ENCODE data around the gene FBRS.
"Not testable (repeated sequence)": the region's sequence is repeated elsewhere in the genome, so short reads cannot be mapped to it uniquely, and the experiment has no call there.

The FBRS gene

DNA sequence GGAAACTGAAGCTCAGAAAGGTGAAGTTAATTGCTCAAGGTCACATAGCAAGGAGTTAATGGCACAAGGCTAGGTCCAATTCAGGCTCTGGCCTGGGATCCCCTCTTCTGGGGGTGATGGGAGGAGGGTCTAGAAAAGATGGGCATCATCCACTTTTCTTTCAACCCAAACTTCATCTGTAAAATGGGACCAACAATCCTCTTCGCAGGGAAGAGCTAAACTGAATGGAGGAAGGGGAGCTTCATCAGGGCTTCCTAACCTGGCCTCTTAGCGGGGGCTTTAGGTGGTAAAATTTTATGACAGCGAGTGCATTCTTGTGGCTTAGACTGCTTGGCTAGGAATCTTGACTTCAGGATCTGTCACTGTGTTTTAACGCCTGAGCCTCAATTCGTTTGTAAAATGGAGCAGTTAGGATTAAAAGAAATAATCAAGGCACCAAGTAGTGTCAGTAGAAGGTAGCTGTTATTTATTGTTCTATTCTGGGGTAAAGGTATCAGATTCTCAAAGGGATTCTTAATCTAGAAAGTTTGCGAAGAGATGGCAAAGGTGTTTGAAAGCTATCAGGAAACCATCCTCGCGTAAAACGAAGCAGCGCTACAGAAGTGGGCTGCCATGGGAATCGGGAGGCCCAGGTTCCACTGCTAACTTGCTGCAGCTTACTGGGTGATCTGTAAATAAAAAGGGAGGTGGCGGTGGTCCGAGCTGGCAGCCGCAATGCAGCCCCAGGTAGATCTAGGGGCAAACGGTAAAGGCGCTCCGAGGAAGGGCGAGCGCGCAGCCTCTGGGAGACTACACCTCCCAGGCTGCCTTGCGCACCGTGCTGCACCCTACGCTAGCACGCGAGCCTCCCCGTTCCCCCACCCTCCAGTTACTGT lies 39.3 kb downstream of the FBRS start:
- peak; percentile 92 for FAIRE-seq
- peak; percentile 97 for DNase-seq (ENCODE audit: insufficient read length, low spot score)

DNA sequence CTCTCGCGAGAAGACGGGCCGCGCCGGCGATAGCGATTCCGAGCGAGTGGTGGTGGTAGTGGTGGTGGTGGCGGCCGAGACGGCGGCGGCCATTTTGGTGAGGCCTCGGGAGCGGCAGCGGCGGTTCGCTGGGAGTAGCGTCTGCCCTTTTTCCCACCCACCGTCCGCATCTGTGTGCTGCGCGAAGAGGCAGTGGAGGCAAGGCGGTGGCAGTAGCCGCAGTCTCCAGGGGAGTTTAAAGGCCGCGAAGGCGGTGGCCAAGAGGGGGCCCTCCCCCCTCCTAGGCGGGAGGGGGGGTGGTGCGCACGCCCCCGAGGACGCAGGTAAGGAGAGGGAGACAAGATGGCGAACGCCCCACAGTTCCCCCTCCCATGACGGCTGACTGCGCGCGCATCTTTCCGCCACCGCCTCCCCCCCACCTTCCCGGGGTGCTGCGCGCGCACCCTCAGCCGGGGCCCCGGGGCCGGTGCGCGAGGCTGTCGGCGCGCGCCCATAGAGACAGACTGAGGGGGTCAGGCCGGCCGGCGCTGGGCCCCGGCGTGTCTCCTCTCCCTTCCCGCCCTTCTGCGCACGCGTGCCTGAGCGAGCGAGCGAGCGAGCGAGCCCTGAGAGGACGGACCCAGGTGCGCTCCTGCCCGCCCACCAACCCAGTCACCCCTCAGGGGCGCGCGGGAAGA lies 40.0 kb downstream of the FBRS start:
- DNase-seq (ENCODE audit: insufficient read length, low spot score) (peak; percentile 96), FAIRE-seq (peak; percentile 58)

DNA sequence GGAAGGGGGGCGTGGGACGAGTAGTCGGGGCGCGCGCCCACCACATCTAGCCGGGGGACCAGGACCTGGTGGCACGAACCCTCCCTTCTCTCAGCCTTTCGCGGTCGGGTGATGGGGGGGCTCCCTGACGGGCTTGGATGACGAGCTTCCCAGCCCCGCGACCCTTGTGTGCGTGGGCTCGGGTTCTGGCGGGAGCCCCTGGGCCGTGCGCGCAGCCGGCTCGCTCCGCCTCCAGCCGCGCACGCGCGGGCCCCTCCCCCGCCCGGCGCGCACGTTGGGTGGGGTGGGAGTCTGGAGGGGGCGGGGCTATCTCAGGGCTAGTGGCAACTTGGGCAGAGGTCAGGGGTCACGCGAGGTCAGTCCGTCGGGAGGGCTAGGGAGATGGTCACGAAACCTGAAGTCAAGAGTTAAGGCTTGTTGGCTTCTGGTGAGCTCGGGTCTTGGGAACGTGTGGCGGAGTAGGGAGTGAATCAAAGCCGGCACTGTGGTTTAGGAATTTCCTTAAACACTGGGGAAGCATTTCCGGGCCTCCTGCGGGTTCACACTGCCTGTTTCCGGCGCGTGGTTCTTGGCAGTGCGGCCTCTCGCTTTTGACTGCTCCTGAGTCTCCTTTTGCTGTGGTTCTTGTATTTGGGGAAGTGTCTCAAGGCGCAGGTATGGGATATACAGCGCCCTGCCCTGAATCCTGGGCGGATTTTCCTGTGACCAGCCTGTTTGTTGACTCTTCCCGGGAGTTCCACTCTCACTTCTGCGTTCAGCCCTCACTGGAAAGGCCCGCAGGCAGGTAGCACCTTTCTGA lies 40.8 kb downstream of the FBRS start, which contains the start of gene SRCAP:
SRCAP (plus strand) TSS at position 356 of the 799 bp plus-strand sequence. CDS start 1,654 bp downstream, outside the sequence.
- FAIRE-seq, result peak; percentile 26
- DNase-seq (ENCODE audit: insufficient read length, low spot score), result peak; percentile 84

DNA sequence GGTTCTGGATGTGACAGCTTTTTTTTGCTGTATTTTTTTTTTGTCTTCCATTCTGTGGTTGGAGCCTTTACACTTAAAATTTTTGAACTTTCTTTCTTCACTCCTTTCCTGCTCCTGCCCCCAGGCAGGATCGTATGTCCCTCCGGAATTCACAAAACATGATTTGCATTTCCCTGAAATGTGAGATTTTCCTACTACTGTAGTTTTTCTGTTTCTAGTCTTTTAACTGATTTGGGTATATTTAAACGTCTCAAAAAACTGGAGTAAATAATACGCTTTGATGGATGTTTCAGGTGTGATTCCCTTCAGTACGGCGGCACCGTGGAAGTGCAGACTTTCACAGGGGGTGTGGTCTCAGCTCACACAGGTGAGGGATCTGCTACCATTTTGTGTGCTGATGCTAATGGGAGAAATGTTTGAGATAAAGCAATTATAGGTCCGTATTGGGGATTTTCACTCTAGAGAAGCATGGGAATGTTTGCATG lies 41.4 kb downstream of the FBRS start:
- FAIRE-seq (no peak), DNase-seq (ENCODE audit: insufficient read length, low spot score) (no peak)

DNA sequence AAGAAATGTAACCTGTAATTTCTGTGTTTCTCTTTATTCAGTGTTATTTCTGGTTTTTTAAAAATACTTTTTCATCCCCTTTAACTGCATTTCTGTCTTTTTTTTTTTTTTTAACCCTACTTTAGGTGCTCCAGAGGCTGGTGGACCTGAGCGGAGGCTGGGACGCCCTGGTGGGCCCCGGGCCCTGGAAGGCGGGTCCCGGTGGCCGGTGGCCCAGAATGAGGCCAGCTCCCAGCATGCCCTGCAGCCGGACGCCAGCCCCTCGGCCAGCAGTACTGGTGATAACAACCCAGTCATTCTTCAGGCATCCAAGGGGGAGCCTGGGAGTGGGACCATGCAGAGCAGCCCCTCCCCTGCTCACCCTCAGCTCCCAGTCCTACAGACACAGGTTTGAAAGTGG lies 42.3 kb downstream of the FBRS start:
- DNase-seq (ENCODE audit: insufficient read length, low spot score) (no peak), FAIRE-seq (no peak)

DNA sequence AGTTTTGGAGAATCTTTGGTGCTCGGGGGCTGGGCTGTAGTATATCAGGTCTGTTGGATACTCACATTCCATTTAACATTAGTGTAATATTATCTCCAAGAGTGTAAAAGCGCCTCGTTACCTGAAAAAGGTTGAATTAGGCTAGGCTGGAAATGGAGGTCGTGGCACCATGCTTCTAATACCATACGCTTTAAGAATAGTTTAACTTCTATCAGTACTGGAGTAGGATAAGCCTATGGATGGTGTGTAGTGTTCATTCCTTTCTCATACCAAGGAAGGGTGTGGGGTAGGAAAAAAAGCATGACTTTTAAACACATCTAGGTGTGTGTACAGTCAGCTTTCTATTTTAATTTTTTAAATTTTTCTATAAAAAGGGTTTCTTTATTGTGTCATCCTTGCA lies 42.7 kb downstream of the FBRS start:
- FAIRE-seq, result no peak

DNA sequence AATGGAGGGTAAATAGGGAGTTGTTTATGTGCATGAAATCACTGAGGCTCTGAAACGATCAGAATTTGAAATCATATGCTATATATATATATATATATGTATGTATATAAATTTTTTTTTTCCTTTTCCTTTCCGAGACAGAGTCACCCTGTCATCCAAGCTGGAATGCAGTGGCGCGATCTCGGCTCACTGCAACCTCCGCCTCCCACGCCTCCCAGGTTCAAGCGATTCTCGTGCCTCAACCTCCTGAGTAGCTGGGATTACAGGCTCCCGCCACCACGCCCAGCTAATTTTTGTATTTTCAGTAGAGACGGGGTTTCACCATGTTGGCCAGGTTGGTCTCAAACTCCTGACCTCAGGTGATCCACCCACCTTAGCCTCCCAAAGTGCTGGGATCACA lies 44.8 kb downstream of the FBRS start:
- not testable (repeated sequence) for FAIRE-seq

More for the DNA sequence above, 42.7 kb downstream of the FBRS start:
- no peak for DNase-seq (ENCODE audit: insufficient read length, low spot score)

DNA sequence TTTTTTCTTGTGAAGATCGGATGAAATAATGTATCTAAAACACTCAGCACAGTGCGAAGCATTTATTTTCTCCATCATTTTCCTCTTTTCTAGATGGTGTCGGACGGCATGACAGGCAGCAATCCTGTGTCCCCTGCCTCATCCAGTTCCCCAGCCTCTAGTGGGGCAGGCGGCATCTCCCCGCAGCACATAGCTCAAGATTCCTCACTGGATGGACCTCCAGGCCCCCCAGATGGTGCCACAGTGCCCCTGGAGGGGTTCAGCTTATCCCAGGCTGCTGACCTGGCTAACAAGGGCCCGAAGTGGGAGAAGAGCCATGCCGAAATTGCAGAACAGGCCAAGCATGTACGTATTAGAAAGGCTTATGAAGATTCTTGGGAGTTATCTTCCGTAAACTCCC lies 45.7 kb downstream of the FBRS start:
- FAIRE-seq, result no peak

More for the DNA sequence above, 44.8 kb downstream of the FBRS start:
- not testable (repeated sequence) for DNase-seq (ENCODE audit: insufficient read length, low spot score)

DNA sequence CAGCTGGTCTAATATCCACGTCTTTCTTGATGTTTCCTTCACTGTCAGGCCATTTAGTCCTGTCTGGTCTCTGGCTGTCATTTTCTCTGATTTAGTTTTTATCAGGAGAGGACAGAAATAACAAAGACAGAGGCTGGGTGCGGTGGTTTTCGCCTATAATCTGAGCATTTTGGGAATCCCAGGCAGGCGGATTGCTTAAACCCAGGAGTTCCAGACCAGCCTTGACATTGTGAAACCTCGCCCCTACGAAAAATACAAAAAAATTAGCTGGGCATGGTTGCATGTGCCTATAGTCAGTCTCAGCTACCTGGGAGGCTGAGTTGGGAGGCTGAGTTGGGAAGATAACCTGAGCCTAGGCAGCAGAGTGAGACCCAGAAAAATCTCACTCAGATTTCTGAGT lies 47.8 kb downstream of the FBRS start:
- FAIRE-seq (no peak), DNase-seq (ENCODE audit: insufficient read length, low spot score) (no peak)

More for the DNA sequence above, 45.7 kb downstream of the FBRS start:
- DNase-seq (ENCODE audit: insufficient read length, low spot score), result no peak

DNA sequence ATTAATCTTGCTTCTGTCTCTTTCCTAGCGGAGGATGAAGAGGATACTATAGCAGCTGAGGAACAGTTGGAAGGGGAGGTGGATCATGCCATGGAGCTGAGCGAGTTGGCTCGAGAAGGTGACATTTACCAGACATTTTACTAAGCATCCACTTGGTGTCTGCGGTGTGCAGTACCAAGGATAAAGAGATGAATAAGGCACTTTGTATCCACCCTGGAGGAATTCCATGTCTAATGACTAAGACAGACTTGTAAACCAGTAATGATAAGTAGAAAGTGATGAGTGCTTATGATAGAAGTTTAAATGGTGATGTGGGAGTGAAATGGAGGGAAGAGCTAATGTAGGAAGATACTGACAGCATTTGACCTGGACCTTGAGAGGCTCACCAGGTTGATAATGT lies 52.7 kb downstream of the FBRS start:
- no peak for DNase-seq (ENCODE audit: insufficient read length, low spot score)
- no peak for FAIRE-seq

DNA sequence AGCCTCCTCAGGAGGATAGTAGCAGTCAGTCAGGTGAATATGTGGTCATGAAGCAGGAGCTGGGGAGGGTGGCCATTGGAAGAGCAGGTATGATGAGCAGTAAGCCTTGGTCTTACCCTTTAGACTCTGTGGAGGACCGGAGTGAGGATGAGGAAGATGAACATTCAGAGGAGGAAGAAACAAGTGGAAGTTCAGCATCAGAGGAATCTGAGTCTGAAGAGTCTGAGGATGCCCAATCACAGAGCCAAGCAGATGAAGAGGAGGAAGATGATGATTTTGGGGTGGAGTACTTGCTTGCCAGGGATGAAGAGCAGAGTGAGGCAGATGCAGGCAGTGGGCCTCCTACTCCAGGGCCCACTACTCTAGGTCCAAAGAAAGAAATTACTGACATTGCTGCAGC lies 53.5 kb downstream of the FBRS start:
- no peak for DNase-seq (ENCODE audit: insufficient read length, low spot score)
- no peak for FAIRE-seq

DNA sequence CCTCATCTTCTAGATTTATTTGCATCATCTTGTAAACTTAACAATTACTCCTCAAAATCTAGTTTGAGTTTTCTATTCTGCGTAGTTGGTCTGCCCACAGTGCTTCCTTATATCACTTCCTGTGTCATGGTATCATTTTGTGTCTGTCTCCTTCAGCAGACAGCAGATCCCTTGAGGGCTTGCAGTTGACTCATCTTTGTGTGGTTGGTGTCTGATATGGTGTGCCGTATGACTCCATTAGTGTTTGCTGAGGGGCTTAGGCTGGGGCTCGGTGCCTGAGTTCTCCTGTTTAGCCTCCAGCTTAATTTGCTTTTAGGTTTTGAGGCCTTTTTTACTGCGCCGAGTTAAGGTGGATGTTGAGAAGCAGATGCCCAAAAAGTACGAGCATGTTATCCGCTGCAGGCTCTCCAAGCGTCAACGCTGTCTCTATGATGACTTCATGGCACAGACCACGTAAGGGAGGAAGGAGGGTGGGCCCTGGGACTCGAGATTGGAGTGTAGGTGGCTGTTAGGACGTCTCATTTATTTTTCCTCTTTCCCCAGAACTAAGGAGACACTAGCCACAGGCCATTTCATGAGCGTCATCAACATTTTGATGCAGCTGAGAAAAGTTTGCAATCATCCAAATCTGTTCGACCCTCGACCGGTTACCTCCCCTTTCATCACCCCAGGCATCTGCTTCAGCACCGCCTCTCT lies 57.7 kb downstream of the FBRS start:
- DNase-seq (ENCODE audit: insufficient read length, low spot score), result no peak
- peak; percentile 23 for FAIRE-seq

DNA sequence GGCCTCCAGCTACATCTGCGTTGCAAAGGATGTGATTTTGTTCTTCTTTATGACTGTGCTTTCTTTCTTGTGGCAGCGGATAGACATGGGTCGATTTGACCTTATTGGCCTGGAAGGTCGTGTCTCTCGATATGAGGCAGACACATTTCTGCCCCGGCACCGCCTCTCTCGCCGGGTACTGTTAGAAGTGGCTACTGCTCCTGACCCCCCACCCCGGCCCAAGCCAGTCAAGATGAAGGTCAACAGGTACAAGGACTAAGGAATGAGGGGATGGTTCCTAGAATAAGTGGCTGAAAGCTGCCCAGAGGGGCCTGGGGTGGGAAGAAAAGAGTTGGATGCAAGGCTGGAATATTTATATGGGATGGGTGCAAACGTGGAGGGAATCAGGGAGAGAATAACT lies 61.9 kb downstream of the FBRS start:
- no peak for DNase-seq (ENCODE audit: insufficient read length, low spot score)
- no peak for FAIRE-seq

All from HTR-8/SVneo (cell line).